NB4 (cell line): ENCODE measurements around the gene HARS1.

ENCODE experiments used
- CTCF ChIP-seq: IDR thresholded peaks from one replicate; pipeline ENCODE4 v1.5.1; 2012; ENCODE audit warnings: low read depth, low read length
- MAX ChIP-seq: IDR thresholded peaks from 2 replicates; pipeline ENCODE4 v1.6.1; 2011; ENCODE audit warnings: low read depth, low read length
- POLR2A ChIP-seq: IDR thresholded peaks from 2 replicates; pipeline ENCODE4 v1.6.1; 2011; ENCODE audit warnings: mild to moderate bottlenecking; ENCODE audit not compliant: insufficient read length; ENCODE audit errors: extremely low read depth

GRCh38 chr5:140631831-140632365 is 59.3 kb downstream of the HARS1 start:
- TF ChIP-seq POLR2A, result no peak
- no peak for TF ChIP-seq CTCF
- no peak for TF ChIP-seq MAX
